Psoas muscle (tissue), 8 donors: ENCODE data around the gene KIAA0513. TPM values are rescaled to one million over a fixed set of nuclear protein-coding genes. Genes with fewer than 3 reads are reported as not detected.

Experiments
- ATAC-seq, 4 donors: fragments of 200-7000 bp; cut with Tn5 transposase; one replicate each; pipeline ENCODE4 v1.9.1; 2020; ENCODE audit warnings: moderate library complexity in 3 of 4, mild to moderate bottlenecking in 2 of 4
- DNase-seq, 2 donors: peaks; one replicate each; pipeline ENCODE4 v3.0.0-alpha.2; 2020
- H3K27ac ChIP-seq: fragments of 200-600 bp; one replicate; pipeline ENCODE4 v1.8.0; 2022
- H3K27me3 ChIP-seq, 3 donors: fragments of 200-600 bp in 1 of 3; one replicate each; pipeline versions ENCODE4 v1.6.1 to v1.8.0; 2013 to 2022; ENCODE audit warnings: low read length in 2 of 3, mild to moderate bottlenecking in 2 of 3, moderate library complexity in 1 of 3; ENCODE audit not compliant: insufficient read depth in 3 of 3
- H3K36me3 ChIP-seq, 2 donors: fragments of 200-600 bp in 1 of 2; one replicate each; pipeline versions ENCODE4 v1.6.1 to v1.8.0; 2013 to 2022; ENCODE audit warnings: low read depth in 1 of 2, mild to moderate bottlenecking in 1 of 2, moderate library complexity in 1 of 2; ENCODE audit not compliant: insufficient read depth in 1 of 2
- H3K4me1 ChIP-seq: fragments of 200-600 bp; one replicate; pipeline ENCODE4 v1.8.0; 2022
- H3K4me3 ChIP-seq: fragments of 200-600 bp; one replicate; pipeline ENCODE4 v1.8.0; 2022; ENCODE audit warnings: mild to moderate bottlenecking
- H3K9me3 ChIP-seq: fragments of 200-600 bp; one replicate; pipeline ENCODE4 v1.8.0; 2022
- CTCF ChIP-seq: fragments of 200-600 bp; IDR thresholded peaks from one replicate; pipeline ENCODE4 v1.8.0; 2022; ENCODE audit warnings: antibody characterized with exemption
- WGBS, 3 donors: extraction: QIAGEN DNeasy Blood & Tissue Kit; methylation state at CpG; one replicate each; pipeline versions ENCODE4 v1.1.6 to v1.1.7; 2013; 5-methylcytosine and 5-hydroxymethylcytosine counted together
- intact Hi-C, 2 donors: fragments of 100-400 bp; cut with DNase I; formaldehyde crosslinking; loops; one replicate each; pipeline versions ENCODE4 v1.11.0 to v1.14.2; 2022
- polyA plus RNA-seq, 3 donors: library from polyadenylated mRNA; stranded (reverse); fragments of 200-250 nt; gene quantifications; one replicate each; pipeline ENCODE4 v1.2.3, GENCODE V29; 2013
- total RNA-seq, 4 donors: library from RNA; stranded (reverse); fragmentation: NEBNext Ultra II Directional in 2 of 4; extraction: Animal tissue kit (Norgen Biotek cat#: 25700) in 2 of 4; gene quantifications; one replicate each; pipeline versions ENCODE4 v1.2.1 to v1.2.4, GENCODE V29; 2021 to 2023
- donor health status: healthy with polysubstance abuse.
- donor health status: DM: no; HTN: no; CAD: no; lungs with moderate emphysema.
- donor health status: Bipolar disorder and iron deficiency.
- donor health status: healthy.
- donor health status: DM: yes; HTN: yes; CAD: no.
- donor health status: DM: no; HTN: no; CAD: no.
- donor health status: DM: no; HTN: no; CAD: no.
- donor health status: DM: yes; HTN: yes; CAD: no.

Gene KIAA0513
- total and polyA plus RNA-seq, 7 donors = 3.6 to 18.2 (median 12.9) TPM

GRCh38 chr16:85083051-85083639 lies 55.5 kb downstream of the KIAA0513 start:
- WGBS, 3 donors = 59 to 71% (median 68%) methylated on average over 13 of the region's 13 CpGs
- ATAC-seq = peak in 3 of 4 donors; percentile 10 to 14 (median 12)

GRCh38 chr16:85084841-85085510 lies 57.4 kb downstream of the KIAA0513 start:
- Histone ChIP-seq H3K9me3 (no peaks in the 10 kb centered on the region), H3K27me3 (no peaks in the 10 kb centered on the region), H3K27ac (no peak overlapping the region), H3K4me3 (no peak overlapping the region), H3K36me3 (peaks cover 0 to 24% of the 10 kb centered on the region in 2 donors), H3K4me1 (no peaks in the 10 kb centered on the region)
- 70 to 75% (median 71%) methylated on average over 16 of the region's 16 CpGs for WGBS, 3 donors
- no peak for ATAC-seq
- intact Hi-C loops = loop anchor here in 1 of 2 donors (10.0 kb wide), 1 partner anchor 100 kb away; no protein-coding TSS in a partner anchor
- no peak for TF ChIP-seq CTCF
- DNase-seq = no peak

More at GRCh38 chr16:85083051-85083639, 55.5 kb downstream of the KIAA0513 start:
- Histone ChIP-seq H3K27me3 (peaks cover 0 to 2% (median 0%) of the 10 kb centered on the region in 3 donors), H3K36me3 (peaks cover 0 to 33% of the 10 kb centered on the region in 2 donors), H3K4me1 (no peaks in the 10 kb centered on the region), H3K27ac (peak overlapping the region; percentile 63), H3K4me3 (no peak overlapping the region), H3K9me3 (no peaks in the 10 kb centered on the region)
- TF ChIP-seq CTCF = no peak
- no peak for DNase-seq
- intact Hi-C loops = loop anchor here (2.0 to 10.0 kb wide), 2 partner anchors 98 to 100 kb away; no protein-coding TSS in a partner anchor

- ATAC-seq (no peak), DNase-seq (no peak)
- Histone ChIP-seq H3K27ac (no peak overlapping the region), H3K9me3 (no peaks in the 10 kb centered on the region), H3K4me3 (no peak overlapping the region), H3K36me3 (peaks cover 0 to 24% of the 10 kb centered on the region in 2 donors), H3K4me1 (no peaks in the 10 kb centered on the region), H3K27me3 (no peaks in the 10 kb centered on the region)
- intact Hi-C loops = loop anchor here in 1 of 2 donors (10.0 kb wide), 1 partner anchor 101 kb away; no protein-coding TSS in a partner anchor
- no peak for TF ChIP-seq CTCF
- 95 to 96% (median 95%) methylated on average over 17 of the region's 17 CpGs for WGBS, 3 donors
These were observed 58.1 kb downstream of the KIAA0513 start for GRCh38 chr16:85085721-85086120.

GRCh38 chr16:85086347-85087291 lies 59.0 kb downstream of the KIAA0513 start:
- Histone ChIP-seq H3K9me3 (no peaks in the 10 kb centered on the region), H3K36me3 (peaks cover 0 to 16% of the 10 kb centered on the region in 2 donors), H3K27ac (no peak overlapping the region), H3K4me1 (no peaks in the 10 kb centered on the region), H3K27me3 (no peaks in the 10 kb centered on the region), H3K4me3 (no peak overlapping the region)
- WGBS, 3 donors = 78 to 85% (median 85%) methylated on average over 33 to 37 of the region's 37 CpGs
- DNase-seq (peak; percentile 75 to 81), ATAC-seq (peak; percentile 49 to 76 (median 72))
- intact Hi-C loops = loop anchor here in 1 of 2 donors (10.0 kb wide), 1 partner anchor 102 kb away; no protein-coding TSS in a partner anchor
- TF ChIP-seq CTCF = peak; percentile 56
